ENCODE data around the gene LYSMD1.

Gene LYSMD1

DNA sequence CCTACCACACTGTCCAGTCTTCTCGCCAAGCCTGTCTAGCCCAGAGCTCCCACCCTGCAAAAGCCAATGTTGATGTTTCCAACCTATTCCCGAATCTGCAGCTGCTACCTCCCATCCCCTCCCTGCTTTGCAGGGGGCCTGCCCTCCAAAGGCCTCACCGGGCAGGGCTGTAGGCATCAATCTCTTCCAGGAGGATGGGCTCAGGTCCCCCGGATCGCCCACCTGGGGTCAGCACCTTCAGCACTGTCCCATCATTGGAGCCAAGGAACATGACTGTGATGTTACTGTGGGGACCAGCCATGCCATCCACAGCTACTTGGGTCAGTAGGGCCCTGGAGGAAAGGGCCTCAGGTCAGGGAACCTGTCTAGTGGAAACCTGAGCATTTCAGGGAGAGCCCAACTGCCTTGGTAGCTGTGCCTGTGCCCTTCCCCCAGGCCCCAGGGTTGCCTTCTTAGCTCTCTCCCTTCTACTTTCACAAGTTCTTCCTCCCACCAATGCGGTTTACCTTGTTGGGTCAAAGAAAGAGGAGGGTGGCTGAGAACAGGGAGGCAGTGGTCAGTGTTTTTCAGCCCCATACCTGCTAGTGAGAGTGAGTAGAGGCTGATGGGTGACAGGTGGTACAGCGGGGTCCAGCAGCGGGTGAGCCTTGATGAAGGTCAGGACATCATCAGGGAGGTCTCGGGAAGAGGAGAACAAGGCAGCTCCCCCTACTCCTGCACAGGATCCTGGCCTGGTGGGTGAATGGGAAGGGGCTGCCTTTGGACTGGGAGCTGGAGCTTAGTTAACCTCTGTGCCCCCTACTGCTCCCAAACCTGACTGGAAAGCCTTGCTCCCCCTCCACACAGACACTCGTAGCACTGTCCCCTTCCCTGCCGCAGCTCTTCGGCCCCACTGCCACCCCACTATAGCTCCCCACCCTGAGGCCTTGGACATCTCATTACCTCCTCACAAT, 30.0 kb downstream of the LYSMD1 start:
- no peak for DNase-seq

DNA sequence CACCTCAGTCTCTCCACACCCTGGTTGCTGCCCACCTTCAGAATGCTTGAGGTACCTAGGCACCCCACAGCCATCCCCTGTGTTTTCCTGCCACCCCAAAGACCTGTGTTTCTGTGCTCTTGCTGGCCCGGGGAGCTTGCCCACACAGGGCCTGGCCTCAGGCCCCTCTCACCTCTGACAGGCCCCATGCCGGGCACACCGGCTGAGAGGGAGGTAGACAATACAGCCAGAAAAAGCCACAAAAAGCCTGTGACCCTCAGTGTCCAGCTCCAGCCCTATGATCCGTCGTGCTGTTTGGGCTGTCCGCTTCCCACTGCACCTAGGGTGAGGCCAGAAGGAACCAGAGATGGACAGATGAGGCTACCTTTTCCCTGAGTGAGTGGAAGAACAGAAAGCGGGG, 30.7 kb downstream of the LYSMD1 start:
- DNase-seq = no peak

GRCh38 chr1:151134396-151134795, 31.3 kb downstream of the LYSMD1 start:
- no peak for DNase-seq

GRCh38 chr1:151133018-151133806, 32.5 kb downstream of the LYSMD1 start:
- no peak for DNase-seq

- DNase-seq = no peak
These were observed 33.2 kb downstream of the LYSMD1 start for GRCh38 chr1:151132335-151133017.

DNA sequence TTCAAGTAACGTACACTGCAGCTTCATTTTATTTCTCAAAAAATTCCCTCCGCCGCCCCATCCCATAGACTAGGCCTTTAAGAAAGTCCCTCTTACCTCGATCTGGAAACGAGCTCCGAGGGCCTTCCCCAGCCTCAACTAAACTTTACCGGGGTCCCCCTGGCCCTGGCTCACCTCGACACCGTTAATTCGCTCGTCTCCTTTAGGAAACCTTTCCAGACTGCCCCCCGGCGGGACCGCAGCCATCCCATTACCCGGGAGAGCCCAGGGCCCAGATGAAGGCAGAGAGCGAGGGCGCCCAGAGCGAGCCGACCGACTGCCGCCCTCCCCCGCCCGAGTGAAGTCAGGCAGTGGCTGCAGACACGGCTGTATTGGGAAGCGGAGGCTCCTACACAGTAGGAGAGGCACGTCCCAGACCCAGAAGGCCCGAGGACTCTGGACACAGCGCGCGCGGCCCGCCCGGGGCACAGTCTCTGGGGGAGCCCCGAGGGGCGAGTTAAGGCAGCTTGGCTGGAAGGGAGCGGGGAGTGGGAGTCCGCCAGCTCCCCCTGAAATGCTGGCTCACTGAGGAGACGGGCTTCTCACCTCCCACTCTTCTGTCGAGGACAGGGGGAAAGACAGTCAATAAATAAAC, 33.9 kb downstream of the LYSMD1 start:
- DNase-seq = no peak

- no peak for DNase-seq
These were observed 34.6 kb downstream of the LYSMD1 start for GRCh38 chr1:151130987-151131586.

DNA sequence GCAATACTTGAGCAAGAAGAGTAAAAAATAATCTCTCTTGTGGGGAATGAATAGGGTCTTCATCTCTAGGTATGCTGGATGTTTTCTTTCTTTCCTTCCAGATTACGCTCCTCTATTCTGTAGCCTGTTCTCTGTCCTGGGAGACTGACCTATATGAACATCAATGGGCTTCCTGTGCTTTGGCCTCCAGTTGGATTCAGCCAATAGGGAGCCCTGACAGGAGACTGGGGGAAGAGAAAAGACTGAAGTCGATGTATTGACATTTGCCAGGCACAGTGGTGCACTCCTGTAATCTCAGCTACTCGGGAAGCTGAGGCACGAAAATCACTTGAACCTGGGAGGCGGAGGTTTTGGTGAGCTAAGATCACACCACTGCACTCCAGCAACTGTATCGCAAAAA, 36.9 kb downstream of the LYSMD1 start:
- DNase-seq = no peak

GRCh38 chr1:151124763-151125403, 40.8 kb downstream of the LYSMD1 start:
- no peak for DNase-seq

- DNase-seq = no peak
These were observed 51.8 kb downstream of the LYSMD1 start for GRCh38 chr1:151113877-151114276.
